NB4 (cell line): ENCODE results near the gene HSPA4.

Experiments used
- TF ChIP-seq, protein P1 (sequence below): IDR thresholded peaks from one replicate; pipeline ENCODE4 v1.5.1; 2012; ENCODE audit warnings: low read depth, low read length
- TF ChIP-seq, protein P2 (sequence below): IDR thresholded peaks from 2 replicates; pipeline ENCODE4 v1.6.1; 2011; ENCODE audit warnings: low read depth, low read length

DNA sequence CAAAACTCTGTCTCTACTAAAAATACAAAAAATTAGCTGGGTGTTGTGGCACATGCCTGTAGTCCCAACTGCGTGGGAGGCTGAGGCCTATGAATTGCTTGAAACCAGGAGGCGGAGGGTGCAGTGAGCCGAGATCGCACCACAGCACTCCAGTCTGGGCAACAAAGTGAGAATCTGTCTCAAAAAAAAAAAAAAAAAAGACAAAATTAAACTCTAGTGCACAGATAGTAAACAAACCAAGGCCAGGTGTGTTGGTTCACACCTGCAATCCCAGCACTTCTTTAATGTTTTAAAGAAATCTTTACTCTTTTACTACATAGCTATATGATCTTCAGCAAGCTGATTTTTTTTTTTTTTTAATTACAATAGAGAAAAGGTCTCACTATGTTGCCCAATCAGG is 33.8 kb upstream of the HSPA4 start:
- TF ChIP-seq, protein P1, sequence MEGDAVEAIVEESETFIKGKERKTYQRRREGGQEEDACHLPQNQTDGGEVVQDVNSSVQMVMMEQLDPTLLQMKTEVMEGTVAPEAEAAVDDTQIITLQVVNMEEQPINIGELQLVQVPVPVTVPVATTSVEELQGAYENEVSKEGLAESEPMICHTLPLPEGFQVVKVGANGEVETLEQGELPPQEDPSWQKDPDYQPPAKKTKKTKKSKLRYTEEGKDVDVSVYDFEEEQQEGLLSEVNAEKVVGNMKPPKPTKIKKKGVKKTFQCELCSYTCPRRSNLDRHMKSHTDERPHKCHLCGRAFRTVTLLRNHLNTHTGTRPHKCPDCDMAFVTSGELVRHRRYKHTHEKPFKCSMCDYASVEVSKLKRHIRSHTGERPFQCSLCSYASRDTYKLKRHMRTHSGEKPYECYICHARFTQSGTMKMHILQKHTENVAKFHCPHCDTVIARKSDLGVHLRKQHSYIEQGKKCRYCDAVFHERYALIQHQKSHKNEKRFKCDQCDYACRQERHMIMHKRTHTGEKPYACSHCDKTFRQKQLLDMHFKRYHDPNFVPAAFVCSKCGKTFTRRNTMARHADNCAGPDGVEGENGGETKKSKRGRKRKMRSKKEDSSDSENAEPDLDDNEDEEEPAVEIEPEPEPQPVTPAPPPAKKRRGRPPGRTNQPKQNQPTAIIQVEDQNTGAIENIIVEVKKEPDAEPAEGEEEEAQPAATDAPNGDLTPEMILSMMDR, result no peak
- TF ChIP-seq, protein P2, sequence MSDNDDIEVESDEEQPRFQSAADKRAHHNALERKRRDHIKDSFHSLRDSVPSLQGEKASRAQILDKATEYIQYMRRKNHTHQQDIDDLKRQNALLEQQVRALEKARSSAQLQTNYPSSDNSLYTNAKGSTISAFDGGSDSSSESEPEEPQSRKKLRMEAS, result no peak
